ENCODE measurements around the gene KCNMB1. TPM values are rescaled to one million over a fixed set of nuclear protein-coding genes. Genes with fewer than 3 reads are reported as not detected.

The KCNMB1 gene
- total RNA-seq, 2 experiments from 2014 or later: not detected

- Histone ChIP-seq H3K9me3 (ENCODE audit: low read length) (no peaks in the 10 kb centered on the region), H3K4me3 (ENCODE audit: low read depth, low read length, poor library complexity, severe bottlenecking) (no peak overlapping the region), H3K4me2 (ENCODE audit: low read length) (no peak overlapping the region), H3K36me3 (ENCODE audit: insufficient read depth, low read length) (no peaks in the 10 kb centered on the region), H3K9me2 (ENCODE audit: insufficient read depth, low read length) (no peaks in the 10 kb centered on the region), H3K27ac (ENCODE audit: low read depth, low read length, poor library complexity, severe bottlenecking) (no peak overlapping the region), H4K20me1 (ENCODE audit: insufficient read depth, low read length) (no peaks in the 10 kb centered on the region), H3K4me1 (ENCODE audit: insufficient read depth, low read length, poor library complexity, severe bottlenecking) (no peaks in the 10 kb centered on the region), H3K79me2 (ENCODE audit: insufficient read depth, low read depth, low read length) (no peaks in the 10 kb centered on the region), H2AFZ (ENCODE audit: low read length) (no peak overlapping the region)
- ChIA-PET POLR2A (no interaction called here), CTCF (ENCODE audit: unreplicated experiment) (no interaction called here)
- intact Hi-C loops (cut with micrococcal nuclease; ENCODE audit: unreplicated experiment): no loop called here
- BruUV-seq (replicated peaks): no TSS peak
- TF ChIP-seq EZH2phosphoT487 (IDR thresholded peaks at IDR 0.05; ENCODE audit: borderline replicate concordance, low read depth, low read length) (no peak), CTCF (conservative IDR thresholded peaks at IDR 0.05; ENCODE audit: low read length) (no peak)
- no peak for DNase-seq (ENCODE audit: low spot score)
Measured at GRCh38 chr5:170430256-170430655, 41.1 kb upstream of the KCNMB1 start.

GRCh38 chr5:170429014-170429413 lies 39.8 kb upstream of the KCNMB1 start:
- ChIA-PET CTCF (ENCODE audit: unreplicated experiment) (no interaction called here), POLR2A (interaction anchor here (0.6 kb wide), 1 partner anchor 78 kb away, joined by 3 read pairs; no protein-coding TSS in a partner anchor)
- Histone ChIP-seq H3K4me2 (ENCODE audit: low read length) (no peak overlapping the region), H3K4me1 (ENCODE audit: insufficient read depth, low read length, poor library complexity, severe bottlenecking) (no peaks in the 10 kb centered on the region), H3K27ac (ENCODE audit: low read depth, low read length, poor library complexity, severe bottlenecking) (no peak overlapping the region), H3K9me2 (ENCODE audit: insufficient read depth, low read length) (no peaks in the 10 kb centered on the region), H3K79me2 (ENCODE audit: insufficient read depth, low read depth, low read length) (no peaks in the 10 kb centered on the region), H3K4me3 (ENCODE audit: low read depth, low read length, poor library complexity, severe bottlenecking) (no peak overlapping the region), H4K20me1 (ENCODE audit: insufficient read depth, low read length) (no peaks in the 10 kb centered on the region), H3K9me3 (ENCODE audit: low read length) (no peaks in the 10 kb centered on the region), H3K36me3 (ENCODE audit: insufficient read depth, low read length) (no peaks in the 10 kb centered on the region), H2AFZ (ENCODE audit: low read length) (no peak overlapping the region)
- no TSS peak for BruUV-seq (replicated peaks)
- intact Hi-C loops (cut with micrococcal nuclease; ENCODE audit: unreplicated experiment): no loop called here
- no peak for DNase-seq (ENCODE audit: low spot score)
- no peak for TF ChIP-seq EZH2phosphoT487 (IDR thresholded peaks at IDR 0.05; ENCODE audit: borderline replicate concordance, low read depth, low read length)

GRCh38 chr5:170427672-170428236 lies 38.6 kb upstream of the KCNMB1 start:
- H3K4me2 ChIP-seq (ENCODE audit: low read length): no peak overlapping the region
- no peaks in the 10 kb centered on the region for H4K20me1 ChIP-seq (ENCODE audit: insufficient read depth, low read length)
- H3K9me3 ChIP-seq (ENCODE audit: low read length): no peaks in the 10 kb centered on the region
- H2AFZ ChIP-seq (ENCODE audit: low read length): no peak overlapping the region
- H3K79me2 ChIP-seq (ENCODE audit: insufficient read depth, low read depth, low read length): no peaks in the 10 kb centered on the region
- POLR2A ChIA-PET: no interaction called here
- no peaks in the 10 kb centered on the region for H3K4me1 ChIP-seq (ENCODE audit: insufficient read depth, low read length, poor library complexity, severe bottlenecking)
- intact Hi-C loops (cut with micrococcal nuclease; ENCODE audit: unreplicated experiment): no loop called here
- no peak overlapping the region for H3K4me3 ChIP-seq (ENCODE audit: low read depth, low read length, poor library complexity, severe bottlenecking)
- no peak overlapping the region for H3K27ac ChIP-seq (ENCODE audit: low read depth, low read length, poor library complexity, severe bottlenecking)
- BruUV-seq (replicated peaks): no TSS peak
- CTCF ChIA-PET (ENCODE audit: unreplicated experiment): no interaction called here
- no peaks in the 10 kb centered on the region for H3K36me3 ChIP-seq (ENCODE audit: insufficient read depth, low read length)
- H3K9me2 ChIP-seq (ENCODE audit: insufficient read depth, low read length): no peaks in the 10 kb centered on the region
- TF ChIP-seq EZH2phosphoT487 (IDR thresholded peaks at IDR 0.05; ENCODE audit: borderline replicate concordance, low read depth, low read length) (no peak), CTCF (conservative IDR thresholded peaks at IDR 0.05; ENCODE audit: low read length) (no peak)
- no peak for DNase-seq (ENCODE audit: low spot score)

Data from OCI-LY7 (cell line).